Measurements from ENCODE around the gene APOBEC4. TPM values are rescaled to one million over a fixed set of nuclear protein-coding genes. Genes with fewer than 3 reads are reported as not detected.

APOBEC4 gene
- total and polyA plus RNA-seq, 9 of the 15 experiments (the other 6 are each of a cell fraction or from before 2014, with no cell fraction given), result not detected

GRCh38 chr1:183702813-183703198 is 49.7 kb upstream of the APOBEC4 start (continued):
- TF ChIP-seq MTA1 (IDR thresholded peaks at IDR 0.05; ENCODE audit: borderline replicate concordance) (no peak), ILF3 (IDR thresholded peaks at IDR 0.05; ENCODE audit: borderline replicate concordance) (no peak), NONO (IDR thresholded peaks at IDR 0.05; ENCODE audit: low read depth in 2 of 2, low read length in 1 of 2) (no peak)

- no peaks in the 10 kb centered on the region for H4K20me1 ChIP-seq (replicated peaks; ENCODE audit: control insufficient read depth, insufficient read depth, low read length)
- in situ Hi-C loops (cut with MboI) (no loop called here), intact Hi-C loops (cut with micrococcal nuclease) (no loop called here)
- H3K27ac ChIP-seq (ENCODE audit: extremely low read depth, low read depth, low read length), result peak overlapping the region; percentile 53; the same call in 2 of the 3 replicates
- POLR2A ChIA-PET, result no interaction called here
- CTCF ChIA-PET (ENCODE audit: low intra/inter-chr PET ratio), result no interaction called here
- H3K9me1 ChIP-seq (ENCODE audit: control insufficient read depth, insufficient read depth, low read length), result no peaks in the 10 kb centered on the region
- peak overlapping the region; percentile 78 for H2AFZ ChIP-seq (ENCODE audit: low read depth, low read length)
- no peaks in the 10 kb centered on the region for H3K79me2 ChIP-seq (ENCODE audit: control insufficient read depth, insufficient read depth, low read length)
- H3K27me3 ChIP-seq (ENCODE audit: control insufficient read depth in 2 of 2, insufficient read depth in 2 of 2, low read length in 2 of 2), result peaks cover 0 to 5% of the 10 kb centered on the region in 2 experiments
- 18% methylated on average over 7 of the region's 7 CpGs for WGBS (ENCODE audit: insufficient coverage, low coverage, missing lambda C conversion rate)
- H3K4me1 ChIP-seq (replicated peaks in 1 of 2; ENCODE audit: control insufficient read depth in 2 of 2, insufficient read depth in 2 of 2, low read length in 2 of 2), result peaks cover 0 to 7% of the 10 kb centered on the region in 2 experiments; a peak in 3 of 5 replicates
- no peak for DNase-seq (ENCODE audit: extremely low read depth in 1 of 4, low spot score in 3 of 4)
- no TSS peak for BruUV-seq (replicated peaks)
- H3K4me2 ChIP-seq (ENCODE audit: insufficient read depth, low read length), result peak overlapping the region; percentile 43; the same call in 1 of the 2 replicates
- no peak overlapping the region for H3K9ac ChIP-seq (ENCODE audit: insufficient read depth in 1 of 2, low read depth in 2 of 2, low read length in 2 of 2)
- peak; percentile 76 for ATAC-seq
- no peak for FAIRE-seq
- no peaks in the 10 kb centered on the region for H3K9me3 ChIP-seq (replicated peaks; ENCODE audit: control insufficient read depth, insufficient read depth, low read depth, low read length)
- no peaks in the 10 kb centered on the region for H3K36me3 ChIP-seq (ENCODE audit: control insufficient read depth, insufficient read depth, low read length)
- H3K4me3 ChIP-seq, result no peak overlapping the region
- TF ChIP-seq MAFK (IDR thresholded peaks at IDR 0.05; ENCODE audit: low read length) (peak; percentile 23; the same call in 1 of the 2 replicates), ZNF589 (CRISPR knock-in tag; IDR thresholded peaks at IDR 0.05; ENCODE audit: low read depth) (0 out of 2 replicates have a peak, but pooled peaks have one; percentile 44), TFE3 (CRISPR knock-in tag; IDR thresholded peaks at IDR 0.05) (no peak), ARID1B (IDR thresholded peaks at IDR 0.05) (0 out of 2 replicates have a peak, but pooled peaks have one; percentile 31), ZNF174 (CRISPR knock-in tag; IDR thresholded peaks at IDR 0.05) (no peak), NFE2 (IDR thresholded peaks at IDR 0.05; ENCODE audit: low read depth) (peak; percentile 72), STAT6 (CRISPR knock-in tag; IDR thresholded peaks at IDR 0.05) (no peak), FOSL1 (tag; conservative IDR thresholded peaks at IDR 0.05) (peak; percentile 72), ZNF347 (CRISPR knock-in tag; IDR thresholded peaks at IDR 0.05; ENCODE audit: low read depth) (no peak), DPF2 (IDR thresholded peaks at IDR 0.05) (peak; percentile 40; the same call in 1 of the 2 replicates), ETV5 (CRISPR knock-in tag; IDR thresholded peaks at IDR 0.05; ENCODE audit: low read depth) (0 out of 2 replicates have a peak, but pooled peaks have one; percentile 29), USF1 (CRISPR knock-in tag; IDR thresholded peaks at IDR 0.05) (no peak), ZFP30 (CRISPR knock-in tag; IDR thresholded peaks at IDR 0.05; ENCODE audit: borderline replicate concordance) (no peak), ZEB2 (IDR thresholded peaks at IDR 0.05) (no peak)
Observed at GRCh38 chr1:183702087-183702812, 49.1 kb upstream of the APOBEC4 start.
